AG09309 (cell line): ENCODE results near the gene TTC12.

ENCODE experiments used
- DNase-seq: peaks from one replicate; pipeline ENCODE4 v3.0.0-alpha.2; 2010; ENCODE audit warnings: low read depth
- H3K4me3 ChIP-seq: 2 replicates; pipeline ENCODE4 v1.5.1; 2011; ENCODE audit warnings: mild to moderate bottlenecking, low read depth, low read length, moderate library complexity; ENCODE audit not compliant: control insufficient read depth
- TF ChIP-seq, protein P1 (sequence below): IDR thresholded peaks from 2 replicates; pipeline ENCODE4 v1.5.1; 2011; ENCODE audit warnings: mild to moderate bottlenecking, low read depth, low read length, inconsistent platforms; ENCODE audit not compliant: insufficient read depth, control insufficient read depth; ENCODE audit errors: missing control alignments

The TTC12 gene

DNA sequence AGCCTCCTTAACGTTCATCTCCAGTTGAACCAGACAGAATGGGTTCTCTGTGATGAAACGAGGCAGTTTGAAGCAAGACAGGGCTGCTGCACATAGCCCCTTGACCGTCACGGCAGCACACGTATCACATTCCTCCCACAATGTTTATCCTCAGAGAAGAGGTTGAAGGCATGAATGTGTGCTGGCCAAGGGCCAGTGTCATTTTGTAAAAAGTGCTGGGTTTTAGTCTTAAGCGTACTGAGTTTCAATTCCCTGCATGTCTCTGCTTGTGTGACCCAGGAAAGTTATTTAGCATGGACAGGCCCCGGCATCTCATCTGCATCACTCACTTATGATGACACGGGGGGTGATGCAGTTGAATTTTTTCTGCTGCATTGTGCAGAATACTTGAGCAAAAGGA, 31.6 kb downstream of the TTC12 start:
- TF ChIP-seq, protein P1, sequence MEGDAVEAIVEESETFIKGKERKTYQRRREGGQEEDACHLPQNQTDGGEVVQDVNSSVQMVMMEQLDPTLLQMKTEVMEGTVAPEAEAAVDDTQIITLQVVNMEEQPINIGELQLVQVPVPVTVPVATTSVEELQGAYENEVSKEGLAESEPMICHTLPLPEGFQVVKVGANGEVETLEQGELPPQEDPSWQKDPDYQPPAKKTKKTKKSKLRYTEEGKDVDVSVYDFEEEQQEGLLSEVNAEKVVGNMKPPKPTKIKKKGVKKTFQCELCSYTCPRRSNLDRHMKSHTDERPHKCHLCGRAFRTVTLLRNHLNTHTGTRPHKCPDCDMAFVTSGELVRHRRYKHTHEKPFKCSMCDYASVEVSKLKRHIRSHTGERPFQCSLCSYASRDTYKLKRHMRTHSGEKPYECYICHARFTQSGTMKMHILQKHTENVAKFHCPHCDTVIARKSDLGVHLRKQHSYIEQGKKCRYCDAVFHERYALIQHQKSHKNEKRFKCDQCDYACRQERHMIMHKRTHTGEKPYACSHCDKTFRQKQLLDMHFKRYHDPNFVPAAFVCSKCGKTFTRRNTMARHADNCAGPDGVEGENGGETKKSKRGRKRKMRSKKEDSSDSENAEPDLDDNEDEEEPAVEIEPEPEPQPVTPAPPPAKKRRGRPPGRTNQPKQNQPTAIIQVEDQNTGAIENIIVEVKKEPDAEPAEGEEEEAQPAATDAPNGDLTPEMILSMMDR = no peak
- H3K4me3 ChIP-seq = no peak overlapping the region
- DNase-seq = no peak

DNA sequence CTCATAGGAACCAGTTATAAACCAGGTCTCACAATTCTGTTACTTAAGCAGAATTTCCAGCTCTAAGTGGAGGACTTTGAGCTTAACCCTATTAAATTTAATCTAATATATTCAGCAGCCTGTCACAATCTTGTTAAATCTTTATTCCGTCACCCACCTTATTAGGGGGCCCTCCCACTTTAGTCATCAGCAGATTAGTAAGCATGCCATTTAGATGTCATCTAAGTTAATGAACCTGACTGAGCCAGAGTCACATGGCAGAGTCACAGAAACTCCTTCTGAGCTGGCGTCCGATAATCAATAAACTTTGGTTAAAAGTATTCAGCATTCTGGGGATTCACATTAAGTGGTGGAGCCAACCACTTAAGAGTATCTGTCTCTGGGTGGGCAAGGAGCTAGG, 35.1 kb downstream of the TTC12 start:
- TF ChIP-seq, protein P1 = no peak
- no peak overlapping the region for H3K4me3 ChIP-seq
- DNase-seq = no peak

DNA sequence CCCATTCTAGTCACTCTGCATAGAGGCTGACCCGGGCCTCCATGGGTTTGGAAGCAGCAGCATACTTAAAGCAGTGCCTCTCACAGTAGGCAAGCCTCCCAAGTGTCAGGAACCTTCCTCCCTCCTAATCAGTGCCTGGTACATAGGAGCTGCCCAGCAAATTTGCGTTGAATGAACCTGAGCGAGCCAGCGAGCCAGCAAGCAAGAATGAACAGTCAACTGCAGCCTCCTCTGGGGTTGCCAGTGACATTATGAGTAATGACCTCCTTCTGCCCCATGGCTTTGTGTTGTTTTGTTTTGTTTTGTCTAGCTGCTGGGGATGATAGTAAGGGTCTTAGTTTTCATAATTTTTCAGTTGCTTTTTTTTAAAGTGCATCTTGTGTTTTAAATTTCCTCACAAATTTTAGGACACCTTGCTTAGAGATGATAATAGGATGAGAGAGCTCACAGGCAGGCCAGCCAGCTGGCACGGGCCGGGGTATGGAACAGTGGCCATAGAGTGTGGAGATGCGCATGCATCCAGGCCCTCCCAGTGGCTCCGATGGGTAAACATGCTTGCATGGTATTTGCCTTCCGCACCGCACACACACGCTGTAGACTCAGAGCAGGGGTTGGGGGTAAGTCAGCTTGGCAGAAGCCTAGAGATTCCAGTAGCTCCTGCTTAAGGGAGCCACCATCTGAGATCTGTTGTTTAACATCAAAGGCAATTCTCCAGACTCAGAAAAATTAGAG, 36.1 kb downstream of the TTC12 start:
- DNase-seq = no peak
- H3K4me3 ChIP-seq = no peak overlapping the region
- TF ChIP-seq, protein P1 = no peak

DNA sequence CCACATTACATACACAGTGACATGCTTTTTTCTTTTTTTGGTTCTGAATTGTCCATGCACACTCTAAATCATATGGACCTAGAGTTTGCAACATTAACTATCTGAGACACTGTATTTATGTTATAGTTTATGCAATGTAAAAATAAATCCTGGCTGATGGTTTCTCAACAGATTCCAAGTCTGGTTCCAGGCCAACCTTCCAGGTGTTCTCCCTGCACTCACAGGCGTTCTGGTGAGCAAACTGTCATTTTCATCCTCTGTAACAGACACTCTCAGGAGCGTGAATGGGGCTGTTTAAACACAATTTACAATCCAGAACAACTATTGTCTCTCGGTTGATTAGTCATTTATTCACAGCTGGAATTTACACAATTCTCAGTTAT, 36.7 kb downstream of the TTC12 start:
- no peak for DNase-seq
- TF ChIP-seq, protein P1 = no peak
- H3K4me3 ChIP-seq = no peak overlapping the region

DNA sequence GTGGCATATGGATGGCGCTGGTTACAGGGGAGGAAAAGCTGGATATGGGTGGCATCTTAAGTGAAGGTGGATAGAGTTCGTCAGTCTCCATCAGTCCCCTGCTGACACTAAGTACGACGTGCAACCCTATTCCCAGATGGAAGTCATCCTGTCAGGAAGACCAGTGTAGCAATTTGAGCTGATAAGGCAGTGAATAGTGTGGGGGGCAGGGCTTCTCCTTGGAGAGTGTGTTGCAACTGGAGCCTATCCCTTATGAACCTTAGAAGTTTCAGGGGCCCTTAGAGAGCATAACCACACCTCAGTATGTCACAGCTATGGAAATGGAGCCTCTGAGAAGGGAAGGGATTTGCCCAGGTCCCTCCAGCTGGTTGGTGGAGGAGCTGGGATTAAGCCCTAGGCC, 37.1 kb downstream of the TTC12 start:
- H3K4me3 ChIP-seq = no peak overlapping the region
- DNase-seq = no peak
- TF ChIP-seq, protein P1 = no peak

DNA sequence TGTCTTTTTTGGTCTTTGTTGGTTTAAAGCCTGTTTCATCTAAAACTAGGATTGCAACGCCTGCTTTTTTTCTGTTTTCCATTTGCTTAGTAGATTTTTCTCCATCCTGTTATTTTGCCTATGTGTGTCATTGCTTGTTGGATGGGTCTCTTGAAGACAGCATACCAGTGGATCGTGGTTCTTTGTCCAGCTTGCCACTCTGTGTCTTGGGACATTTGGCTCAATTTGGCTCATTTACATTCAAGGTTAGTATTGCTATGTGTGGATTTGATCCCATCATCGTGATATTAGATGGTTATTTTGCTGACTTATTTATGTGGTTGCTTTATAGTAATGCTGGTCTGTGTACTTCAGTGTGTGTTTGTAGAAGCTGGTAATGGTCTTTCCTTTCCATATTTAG, 41.8 kb downstream of the TTC12 start:
- TF ChIP-seq, protein P1 = no peak
- no peak for DNase-seq
- no peak overlapping the region for H3K4me3 ChIP-seq
